Activated T-cell treated with anti-CD3 and anti-CD28 coated beads, Interleukin-2, amount 50 U/mL, for 1 hour (primary cell): ENCODE results near the gene ANKRD11.

Experiments used
- DNase-seq: peaks from one replicate; pipeline ENCODE4 v3.0.0-alpha.2; 2020

The ANKRD11 gene

DNA sequence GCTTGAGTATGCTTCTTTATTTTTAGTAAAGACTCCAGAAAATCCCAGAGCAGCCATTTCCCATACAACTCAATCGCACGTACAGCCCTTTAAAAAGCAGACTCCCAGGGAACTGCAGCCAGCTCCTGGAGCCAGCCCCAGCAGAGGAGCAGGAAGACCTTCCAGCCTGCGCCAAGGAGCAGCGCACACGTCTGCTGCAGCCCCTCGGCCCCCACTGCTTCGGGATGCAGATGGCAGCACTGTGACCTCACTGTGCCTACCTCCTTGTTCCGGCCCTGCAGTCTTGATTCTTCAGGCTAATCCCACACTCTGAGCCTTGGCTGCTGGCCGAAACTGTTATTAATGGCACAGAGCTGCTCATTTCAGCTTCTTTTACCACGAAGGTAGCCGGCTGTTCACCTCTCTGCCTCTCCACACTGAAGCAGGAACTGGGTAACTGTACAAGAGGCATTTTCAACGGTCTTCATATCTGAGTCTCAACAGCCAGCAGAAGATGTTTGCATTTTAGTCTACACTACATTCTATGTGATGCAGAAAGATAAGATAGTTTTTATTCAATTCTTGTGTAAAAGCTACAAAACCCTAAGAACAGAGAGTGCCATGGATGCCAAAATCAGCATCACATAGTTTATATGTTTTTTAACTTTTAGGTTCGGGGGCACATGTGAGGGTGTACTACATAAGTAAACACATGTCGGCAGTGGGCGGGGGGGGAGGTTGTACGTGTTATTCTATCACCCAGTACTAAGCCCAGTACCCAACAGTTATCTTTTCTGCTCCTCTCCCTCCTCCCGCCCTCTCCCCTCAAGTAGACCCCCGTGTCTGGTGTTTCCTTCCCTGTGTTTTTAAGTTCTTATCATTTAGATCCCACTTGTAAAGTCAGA lies 130.9 kb downstream of the ANKRD11 start:
- no peak for DNase-seq

DNA sequence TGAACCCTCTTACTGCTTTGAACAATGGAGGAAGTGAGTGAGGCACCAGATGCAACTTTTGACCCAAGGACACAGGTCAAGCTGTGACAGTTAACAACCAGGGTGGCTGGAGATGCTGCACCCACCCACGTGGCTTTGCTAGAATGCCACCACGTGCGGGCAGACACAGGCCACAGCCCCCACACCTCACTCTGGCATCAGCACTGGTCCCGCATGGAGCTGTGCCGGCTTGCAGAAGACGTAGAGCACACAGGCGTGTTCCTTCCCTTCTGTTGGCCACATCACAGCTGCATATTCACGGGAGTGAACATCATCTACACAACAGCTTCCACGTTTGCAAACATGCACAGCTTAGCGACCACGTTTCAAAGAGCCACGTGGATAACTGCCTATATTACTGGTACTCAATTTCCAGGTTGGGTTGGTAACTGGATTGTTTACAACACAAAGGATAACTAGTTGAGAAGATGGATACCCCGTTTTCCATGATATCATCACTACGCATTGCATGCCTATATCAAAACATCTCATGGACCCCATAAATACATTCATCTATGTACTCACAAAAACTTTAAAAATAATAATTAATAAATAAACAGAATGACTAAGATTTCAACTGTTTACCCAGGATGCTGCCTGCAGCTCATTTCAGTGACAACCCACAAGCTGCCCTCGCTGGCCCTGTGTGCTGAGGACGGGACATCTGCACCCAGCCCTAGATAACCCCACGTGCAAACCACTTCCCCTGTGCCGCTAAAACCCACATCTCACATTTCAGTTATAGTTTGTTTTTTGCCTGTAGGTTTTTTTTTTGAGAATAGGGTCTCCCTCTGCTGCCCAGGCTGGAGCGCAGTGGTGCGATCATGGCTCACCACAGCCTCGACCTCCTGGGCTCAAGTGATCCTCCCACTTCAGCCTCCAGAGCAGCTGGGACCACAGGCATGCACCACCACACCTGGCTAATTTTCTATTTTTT lies 132.0 kb downstream of the ANKRD11 start:
- no peak for DNase-seq

DNA sequence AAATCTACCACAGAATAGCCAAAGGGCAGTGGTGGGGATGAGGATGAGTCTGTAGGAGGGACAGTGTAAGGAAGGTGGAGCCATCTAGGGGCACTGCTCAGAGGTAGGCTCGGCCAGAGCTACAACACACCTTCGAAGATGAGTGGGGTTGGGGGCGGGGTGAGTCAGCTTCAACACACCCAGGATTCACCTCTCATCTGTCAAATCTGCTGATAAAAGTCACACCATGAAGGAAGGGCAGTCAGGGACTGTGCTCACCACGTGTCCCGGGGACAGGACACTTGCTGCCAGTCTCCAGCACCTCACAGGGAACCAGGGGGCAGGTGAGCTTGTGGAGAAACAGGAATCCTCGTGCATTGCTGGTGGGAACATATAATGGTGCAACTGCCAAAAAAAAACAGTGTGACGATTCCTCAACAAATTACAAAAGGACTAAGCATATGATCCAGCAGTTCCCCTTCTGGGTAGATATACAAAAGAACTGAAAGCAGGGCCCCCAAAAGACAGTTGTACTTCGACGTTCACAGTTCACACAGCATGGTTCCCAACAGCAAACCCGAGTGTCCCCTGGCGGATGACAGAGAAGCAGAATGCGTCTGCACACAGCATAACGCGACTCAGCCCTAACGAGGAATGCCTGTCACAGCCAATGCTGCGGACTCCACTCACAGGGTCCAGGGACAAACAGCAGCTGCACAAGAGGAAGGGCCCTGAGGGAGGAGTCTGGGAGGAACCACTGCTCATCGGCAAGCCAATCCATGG lies 133.1 kb downstream of the ANKRD11 start:
- peak; percentile 45 for DNase-seq

GRCh38 chr16:89355686-89356085 lies 134.7 kb downstream of the ANKRD11 start:
- DNase-seq = no peak

- no peak for DNase-seq
Measured at GRCh38 chr16:89355007-89355406, 135.4 kb downstream of the ANKRD11 start.

- DNase-seq = no peak
Measured at GRCh38 chr16:89354325-89354724, 136.0 kb downstream of the ANKRD11 start.

GRCh38 chr16:89352091-89352681 lies 138.2 kb downstream of the ANKRD11 start:
- no peak for DNase-seq

GRCh38 chr16:89351645-89352044 lies 138.7 kb downstream of the ANKRD11 start:
- DNase-seq = no peak

DNA sequence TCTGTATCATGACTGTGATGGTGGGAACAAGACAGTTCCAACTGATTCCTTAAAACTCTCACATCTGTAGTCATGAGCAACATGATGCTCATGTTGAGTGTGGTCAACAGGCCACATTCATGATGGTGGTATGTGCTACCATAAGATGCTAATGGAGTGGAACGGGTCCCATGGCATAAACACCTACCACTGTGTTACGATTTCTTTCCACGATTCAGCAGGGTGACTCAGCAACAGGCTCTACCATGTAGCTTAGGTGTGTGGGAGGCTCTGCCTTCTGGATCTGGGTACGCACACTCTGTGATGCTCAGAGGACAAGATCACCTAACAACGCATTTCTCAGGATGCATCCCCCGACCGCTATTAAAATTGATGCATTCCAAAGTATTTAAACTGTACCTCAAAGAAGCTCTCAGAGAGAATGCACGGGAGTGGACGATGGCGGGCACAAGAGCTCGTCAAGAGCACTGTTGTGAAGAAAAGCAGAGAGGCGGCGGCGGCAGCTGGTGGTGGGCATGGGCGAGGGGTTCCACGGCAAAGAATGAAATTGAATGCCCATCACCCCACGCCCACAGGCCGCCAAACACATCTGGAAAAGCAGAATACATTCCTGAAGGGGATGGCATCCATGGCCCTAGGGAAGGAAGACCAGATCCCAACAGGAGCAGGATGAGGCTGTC lies 139.5 kb downstream of the ANKRD11 start:
- no peak for DNase-seq

GRCh38 chr16:89349947-89350633 lies 140.3 kb downstream of the ANKRD11 start:
- DNase-seq = no peak

DNA sequence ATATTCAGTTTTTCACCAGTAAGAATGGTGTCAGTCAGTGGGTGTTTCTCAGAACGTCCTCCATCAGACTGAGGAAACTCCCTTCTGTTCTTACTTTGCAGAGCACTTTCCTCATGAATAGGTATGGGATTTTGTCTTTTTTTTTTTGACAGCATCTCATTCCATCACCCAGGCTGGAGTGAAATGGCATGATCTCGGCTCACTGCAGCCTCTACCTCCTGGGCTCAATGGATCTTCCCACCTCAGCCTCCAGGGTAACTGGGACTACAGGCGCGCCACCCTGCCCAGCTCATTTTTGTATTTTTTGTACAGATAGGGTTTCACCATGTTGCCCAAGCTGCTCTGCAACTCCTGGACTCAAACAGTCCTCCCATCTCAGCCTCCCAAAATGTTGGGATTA lies 142.6 kb downstream of the ANKRD11 start:
- DNase-seq = no peak

DNA sequence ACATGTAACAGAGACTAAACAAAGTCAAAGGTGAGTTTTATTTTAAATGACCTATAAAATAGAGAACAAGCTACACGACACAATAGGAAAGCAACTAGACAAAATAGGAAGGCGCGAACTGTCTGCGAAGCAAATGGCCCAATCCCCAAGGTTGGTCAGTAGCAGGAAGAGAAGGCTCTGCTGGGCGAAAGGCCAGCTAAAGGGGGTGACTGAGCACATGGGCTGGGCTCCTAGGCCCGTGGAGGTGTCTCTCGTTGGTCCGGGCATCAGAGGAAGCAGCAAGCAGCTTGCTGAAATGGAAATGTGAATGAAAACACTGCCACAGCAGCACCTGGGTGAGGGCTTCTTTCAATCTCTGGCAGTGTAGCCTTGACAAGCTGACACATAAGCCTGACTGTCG lies 143.5 kb downstream of the ANKRD11 start:
- no peak for DNase-seq

DNA sequence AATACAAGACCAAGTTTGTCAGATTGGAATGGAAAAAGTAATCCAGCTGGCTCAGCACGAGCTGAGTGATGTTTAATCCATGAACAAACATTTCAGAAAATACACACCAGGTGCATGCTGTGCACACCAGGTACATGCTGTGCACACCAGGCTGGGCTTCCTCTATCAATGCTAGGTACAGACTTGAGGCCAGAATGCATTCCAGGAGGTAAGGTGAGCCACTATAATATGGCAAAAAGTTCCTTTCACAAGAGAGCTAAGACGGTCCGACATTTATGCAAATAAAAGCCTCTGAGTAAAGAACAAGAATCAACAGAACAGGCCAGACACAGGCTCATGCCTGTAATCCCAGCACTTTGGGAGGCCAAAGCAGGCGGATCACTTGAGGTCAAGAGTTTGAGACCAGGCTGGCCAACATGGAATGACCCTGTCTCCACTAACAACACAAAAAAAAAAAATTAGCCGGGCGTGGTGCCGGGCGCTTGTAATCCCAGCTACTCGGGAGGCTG lies 144.7 kb downstream of the ANKRD11 start:
- no peak for DNase-seq

DNA sequence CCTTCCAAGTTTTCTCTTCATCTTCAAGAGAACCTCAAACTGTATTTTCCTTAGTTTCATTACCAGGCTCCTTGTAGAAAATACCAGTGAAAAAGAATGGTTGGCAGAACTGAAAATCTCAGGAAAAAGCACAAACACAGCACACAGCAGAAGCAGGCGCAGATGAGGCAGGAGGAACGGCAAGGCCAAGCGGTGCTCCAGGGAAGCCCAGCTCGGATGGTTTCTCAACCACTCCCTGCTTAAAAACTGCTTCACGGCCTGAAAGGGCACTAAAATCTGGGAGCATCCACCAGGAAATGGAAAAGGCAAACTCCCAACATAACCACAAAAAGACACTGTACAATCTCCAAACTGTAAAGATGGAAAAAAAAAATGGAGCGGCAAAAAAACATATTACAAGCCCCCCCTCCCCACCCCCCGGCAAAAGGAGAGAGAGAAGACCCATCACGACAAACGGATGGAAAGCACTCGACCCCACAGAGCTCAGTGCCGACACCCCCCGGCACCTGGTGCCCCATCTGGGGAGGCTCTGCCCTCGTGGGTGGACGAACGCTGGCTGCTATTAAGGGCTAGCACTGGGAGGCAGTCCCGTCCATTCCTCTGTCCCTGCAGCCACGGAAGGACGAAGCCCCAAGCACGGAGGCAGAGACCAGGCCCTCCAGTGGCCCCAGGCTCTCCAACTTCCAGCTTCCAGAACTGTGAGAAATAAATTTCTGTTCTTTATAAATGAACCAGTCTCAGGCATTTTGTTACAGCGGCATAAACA lies 145.3 kb downstream of the ANKRD11 start:
- DNase-seq = no peak

GRCh38 chr16:89344458-89344834 lies 145.9 kb downstream of the ANKRD11 start:
- no peak for DNase-seq

DNA sequence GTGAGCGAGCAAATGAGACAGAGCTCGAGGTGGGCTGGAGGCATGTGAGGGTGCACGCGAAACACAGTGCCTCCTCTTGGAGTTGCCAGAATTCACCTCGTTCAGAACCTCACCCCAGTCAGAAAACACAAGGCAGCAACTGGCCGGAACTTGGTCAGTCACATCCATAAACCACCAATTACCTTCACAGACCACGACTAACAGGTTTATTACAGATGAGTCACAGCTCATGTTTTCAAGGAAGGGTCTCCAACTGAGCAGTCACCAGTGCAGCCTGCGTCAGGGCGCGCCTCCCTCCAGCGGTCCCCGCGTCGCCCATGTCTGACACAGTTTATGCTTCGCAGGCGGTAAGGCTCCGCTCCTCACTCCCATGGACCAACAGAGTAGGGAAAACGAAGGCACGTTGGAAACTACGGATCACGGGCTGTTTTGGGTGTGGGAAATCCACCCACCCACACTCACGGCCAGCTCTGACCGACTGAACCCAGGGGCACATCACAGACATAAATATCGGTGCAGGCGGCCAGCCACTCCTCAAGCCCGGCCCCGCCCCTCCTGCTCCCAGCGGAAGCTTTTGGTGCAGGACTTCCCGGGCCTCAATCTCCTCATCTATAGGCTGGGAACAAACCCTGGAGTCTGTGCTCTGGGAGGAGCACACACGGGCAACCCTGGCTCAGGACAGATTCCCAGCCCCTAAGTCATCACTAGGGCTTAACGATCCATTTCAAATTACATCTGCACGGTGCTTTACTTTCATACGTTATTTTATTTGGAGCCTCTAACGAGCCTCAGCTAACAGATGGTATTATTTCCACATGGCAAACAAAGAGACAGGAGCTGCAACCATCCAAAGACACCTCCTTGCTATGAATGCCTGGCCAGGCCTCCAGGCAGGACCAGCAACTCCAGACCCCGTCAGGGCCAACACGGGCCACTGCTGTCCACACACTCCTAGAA lies 146.6 kb downstream of the ANKRD11 start:
- DNase-seq = no peak

DNA sequence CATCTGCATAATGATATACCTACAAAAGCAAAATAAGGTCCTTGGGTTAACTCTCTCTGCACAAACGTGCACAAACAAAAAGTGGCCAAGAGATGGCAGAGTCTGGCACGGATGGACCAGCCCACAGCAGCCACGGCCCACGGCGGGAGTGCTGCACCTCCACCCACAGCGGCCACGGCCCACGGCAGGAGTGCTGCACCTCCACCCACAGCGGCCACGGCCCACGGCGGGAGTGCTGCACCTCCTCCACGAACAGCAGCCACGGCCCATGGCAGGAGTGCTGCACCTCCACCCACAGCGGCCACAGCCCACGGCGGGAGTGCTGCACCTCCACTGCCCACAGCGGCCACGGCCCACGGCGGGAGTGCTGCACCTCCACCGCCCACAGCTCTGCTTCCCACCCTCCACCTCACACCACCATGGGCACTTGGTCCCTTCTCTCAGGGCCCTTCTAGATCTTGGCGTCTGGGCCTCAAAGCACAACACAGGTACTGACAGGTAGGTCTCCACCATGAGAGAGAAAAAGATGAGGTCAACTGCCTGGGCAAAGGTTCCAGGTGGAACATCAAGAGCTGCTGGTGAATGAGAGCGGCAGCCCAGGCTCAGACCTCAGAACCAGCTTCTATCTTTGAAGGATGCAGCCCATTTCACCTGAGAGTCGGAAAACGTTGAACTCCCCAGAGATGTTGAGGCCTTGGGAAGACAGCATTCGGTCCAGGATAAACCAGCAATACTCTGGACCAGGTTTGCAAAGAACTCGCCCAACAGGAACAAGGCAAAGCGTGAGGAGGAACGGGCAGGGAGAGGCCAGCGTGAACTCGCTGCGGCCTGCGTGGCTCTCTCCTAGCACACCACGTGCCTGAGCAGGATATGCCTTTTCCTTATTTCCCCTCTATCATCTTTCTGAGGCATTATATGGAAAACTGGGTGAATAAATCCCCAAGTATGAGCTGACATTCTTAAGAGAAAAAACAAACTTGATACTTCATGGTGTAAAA lies 148.4 kb downstream of the ANKRD11 start:
- peak; percentile 39 for DNase-seq

DNA sequence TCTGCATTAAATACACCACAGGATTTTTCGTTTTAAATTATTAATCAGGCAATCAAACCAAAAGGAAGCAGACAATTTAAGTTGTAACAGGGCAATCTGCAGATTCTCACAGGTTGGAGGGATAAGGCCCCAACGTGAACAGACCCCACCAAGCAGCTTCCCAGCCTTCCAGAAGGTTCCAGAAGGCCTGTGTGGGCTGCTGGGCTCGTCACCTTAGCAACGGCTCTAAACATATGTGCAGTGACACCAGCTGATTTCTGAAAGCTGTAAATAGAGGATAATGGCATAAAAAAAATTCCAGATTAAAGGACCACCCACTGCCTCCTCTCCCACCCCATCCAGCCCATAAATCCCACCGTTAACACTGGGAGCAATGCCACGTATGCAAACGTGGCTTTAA lies 149.1 kb downstream of the ANKRD11 start:
- DNase-seq = no peak
